GM12873 (cell line): Measurements from ENCODE around the gene NTRK2.

Experiments
- CTCF ChIP-seq: IDR thresholded peaks from 2 replicates; pipeline ENCODE4 v1.5.1; 2012; ENCODE audit warnings: low read depth, mild to moderate bottlenecking, moderate library complexity, low read length, control low read depth; ENCODE audit not compliant: insufficient read depth; ENCODE audit errors: missing control alignments

Gene NTRK2

GRCh38 chr9:84759300-84759750 lies 89.8 kb downstream of the NTRK2 start:
- TF ChIP-seq CTCF: no peak

DNA sequence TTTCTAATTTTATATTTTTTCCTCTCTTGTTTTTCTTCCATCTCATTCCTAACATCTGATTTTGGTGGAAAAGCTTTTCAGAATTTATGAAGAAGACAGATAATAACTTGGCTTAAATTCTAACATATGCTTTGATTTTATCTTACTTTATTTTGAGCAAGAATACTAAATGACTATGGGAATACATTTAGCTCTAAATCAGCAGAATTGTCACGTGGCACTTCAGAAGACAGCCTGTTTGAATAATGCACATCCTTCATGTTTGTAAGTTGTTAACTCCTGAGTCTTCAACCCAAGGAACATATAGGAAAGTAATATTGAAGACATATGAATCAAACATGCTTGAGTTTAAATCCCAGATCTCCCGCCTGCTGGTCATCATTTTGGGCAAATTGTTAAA lies 90.3 kb downstream of the NTRK2 start:
- no peak for TF ChIP-seq CTCF

DNA sequence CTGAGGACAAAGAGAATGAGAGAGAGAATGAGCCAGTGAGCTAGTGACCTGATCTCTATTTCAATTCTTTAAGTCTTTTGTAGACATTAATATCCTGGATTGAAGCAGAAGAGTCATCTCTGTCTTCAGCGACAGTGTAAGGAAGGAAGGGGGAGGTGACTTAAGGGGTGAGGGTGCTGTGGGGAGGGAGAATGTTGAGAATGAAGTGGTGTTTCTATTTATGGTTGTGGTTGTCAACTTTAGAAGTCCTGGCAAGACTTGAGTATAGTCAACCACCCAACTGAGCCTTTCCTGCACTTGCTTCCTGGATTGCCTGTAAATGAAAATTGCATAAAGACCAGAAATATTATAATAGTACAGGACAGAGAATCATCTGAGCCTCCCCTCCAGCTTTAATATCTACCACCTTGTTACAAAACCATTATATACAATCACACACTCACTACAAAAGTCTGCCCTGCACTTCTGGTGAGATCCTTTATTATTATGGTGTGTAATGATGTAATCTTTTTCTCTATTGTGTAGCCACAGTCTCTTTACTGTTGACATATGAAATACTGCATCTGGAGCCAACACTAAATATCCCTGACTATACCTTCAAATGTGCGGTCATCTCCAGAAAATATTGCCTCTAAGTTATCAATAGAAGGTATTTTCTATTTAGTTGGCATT lies 91.7 kb downstream of the NTRK2 start:
- no peak for TF ChIP-seq CTCF

DNA sequence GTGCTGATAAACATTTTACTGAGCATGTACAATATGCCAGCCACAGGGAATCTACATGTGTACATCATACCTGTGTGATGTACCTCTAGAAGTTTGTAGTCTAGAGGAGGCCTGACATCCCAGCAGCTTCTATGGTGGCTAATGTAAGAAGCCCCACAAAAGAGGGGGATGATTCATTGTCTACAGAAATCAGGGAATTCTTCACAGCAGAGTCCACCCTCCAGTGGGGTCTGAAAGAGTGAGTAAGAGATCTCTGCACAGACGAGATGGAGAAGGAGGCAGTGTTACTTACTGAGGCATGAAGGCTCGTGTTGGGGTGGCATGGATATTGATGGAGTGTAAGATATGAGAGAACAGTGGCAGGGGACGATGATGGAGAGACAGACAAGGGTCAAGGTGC lies 103.0 kb downstream of the NTRK2 start:
- TF ChIP-seq CTCF: no peak

GRCh38 chr9:84773022-84773421 lies 103.5 kb downstream of the NTRK2 start:
- no peak for TF ChIP-seq CTCF

GRCh38 chr9:84775056-84775643 lies 105.6 kb downstream of the NTRK2 start:
- TF ChIP-seq CTCF: no peak

DNA sequence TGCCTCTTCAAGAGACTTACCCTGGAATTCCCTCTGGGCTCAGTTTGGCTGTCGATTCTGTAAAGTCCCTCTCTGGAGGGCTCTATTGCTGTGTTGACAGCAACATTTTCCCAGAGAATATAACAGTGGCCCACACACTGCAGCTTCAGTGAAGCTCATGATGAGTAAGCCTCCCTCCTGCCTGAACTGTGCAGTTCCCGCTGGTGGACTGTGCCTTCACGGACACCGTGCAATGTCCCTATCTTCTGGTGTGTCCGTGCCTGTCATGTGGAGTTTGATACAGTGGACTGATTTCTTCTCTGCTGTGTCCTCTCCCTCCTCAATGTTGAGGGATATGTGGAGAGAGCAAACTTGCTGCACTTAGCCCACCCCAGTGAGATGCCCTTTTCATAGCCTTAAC lies 109.0 kb downstream of the NTRK2 start:
- TF ChIP-seq CTCF: no peak
